NCI-H345 treated with DMSO at 0.1 percent for 48 hours (cell line): Measurements from ENCODE around the gene NCCRP1.

Source experiments
- DNase-seq: peaks from one replicate; lab custom pipeline; 2025; ENCODE audit not compliant: unreplicated experiment; lab: John Stamatoyannopoulos, UW

Gene NCCRP1

GRCh38 chr19:39179754-39180153, 17.0 kb upstream of the NCCRP1 start:
- DNase-seq, result no peak

GRCh38 chr19:39180749-39181148, 16.0 kb upstream of the NCCRP1 start:
- no peak for DNase-seq

- no peak for DNase-seq
Measured at GRCh38 chr19:39181500-39182173, 15.1 kb upstream of the NCCRP1 start.

- no peak for DNase-seq
Measured at GRCh38 chr19:39182174-39182505, 14.6 kb upstream of the NCCRP1 start.

GRCh38 chr19:39183104-39183503, 13.7 kb upstream of the NCCRP1 start:
- no peak for DNase-seq

GRCh38 chr19:39186391-39186790, 10.4 kb upstream of the NCCRP1 start:
- no peak for DNase-seq

GRCh38 chr19:39187552-39187943, 9.2 kb upstream of the NCCRP1 start:
- DNase-seq, result no peak

- no peak for DNase-seq
Measured at GRCh38 chr19:39188960-39189359, 7.8 kb upstream of the NCCRP1 start.

- no peak for DNase-seq
Measured at GRCh38 chr19:39190768-39191167, 6.0 kb upstream of the NCCRP1 start.

- no peak for DNase-seq
Measured at GRCh38 chr19:39192846-39193245, 3.9 kb upstream of the NCCRP1 start.

GRCh38 chr19:39193803-39194202, 3.0 kb upstream of the NCCRP1 start:
- DNase-seq, result no peak

- DNase-seq, result no peak
Measured at GRCh38 chr19:39194832-39195542, 1.8 kb upstream of the NCCRP1 start.

- no peak for DNase-seq
Measured at GRCh38 chr19:39195755-39196154, 1.0 kb upstream of the NCCRP1 start.

GRCh38 chr19:39196320-39196719, 444 bp upstream of the NCCRP1 start:
- DNase-seq, result no peak

- DNase-seq, result no peak
Measured at GRCh38 chr19:39197808-39198207, 1.0 kb downstream of the NCCRP1 start.

- DNase-seq, result no peak
Measured at GRCh38 chr19:39199025-39199424, 2.3 kb downstream of the NCCRP1 start.

- no peak for DNase-seq
Measured at GRCh38 chr19:39200066-39200802, 3.5 kb downstream of the NCCRP1 start.

GRCh38 chr19:39200803-39201115, 4.0 kb downstream of the NCCRP1 start:
- DNase-seq, result no peak

- no peak for DNase-seq
Measured at GRCh38 chr19:39202998-39203355, 6.2 kb downstream of the NCCRP1 start.

- DNase-seq, result no peak
Measured at GRCh38 chr19:39203372-39204341, 6.9 kb downstream of the NCCRP1 start, which contains the start of gene SYCN. SYCN (minus strand) TSS chr19:39204263; CDS start chr19:39204254, 9 bp downstream.

- no peak for DNase-seq
Measured at GRCh38 chr19:39205449-39205764, 8.6 kb downstream of the NCCRP1 start.
